ENCODE results near the gene MYO1E.
"Not testable (repeated sequence)": the region's sequence is repeated elsewhere in the genome, so short reads cannot be mapped to it uniquely, and the experiment has no call there.

Gene MYO1E

DNA sequence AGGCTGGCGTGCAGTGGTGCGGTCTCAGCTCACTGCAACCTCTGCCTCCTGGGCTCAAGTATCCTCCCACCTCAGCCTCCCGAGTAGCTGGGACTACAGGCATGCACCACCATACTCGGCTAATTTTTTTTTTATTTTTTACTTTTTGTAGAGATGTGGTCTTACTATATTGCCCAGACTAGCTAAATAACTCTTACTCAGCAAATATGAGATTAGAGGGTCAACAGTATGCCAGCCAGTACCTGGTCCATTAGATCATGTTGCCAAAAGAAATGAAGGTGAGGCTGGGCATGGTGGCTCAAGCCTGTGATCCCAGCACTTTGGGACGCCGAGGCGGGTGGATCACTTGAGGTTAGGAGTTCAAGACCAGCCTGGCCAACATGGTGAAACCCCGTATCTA lies 210.6 kb downstream of the MYO1E start:
- not testable (repeated sequence) for DNase-seq (ENCODE audit: low spot score)

DNA sequence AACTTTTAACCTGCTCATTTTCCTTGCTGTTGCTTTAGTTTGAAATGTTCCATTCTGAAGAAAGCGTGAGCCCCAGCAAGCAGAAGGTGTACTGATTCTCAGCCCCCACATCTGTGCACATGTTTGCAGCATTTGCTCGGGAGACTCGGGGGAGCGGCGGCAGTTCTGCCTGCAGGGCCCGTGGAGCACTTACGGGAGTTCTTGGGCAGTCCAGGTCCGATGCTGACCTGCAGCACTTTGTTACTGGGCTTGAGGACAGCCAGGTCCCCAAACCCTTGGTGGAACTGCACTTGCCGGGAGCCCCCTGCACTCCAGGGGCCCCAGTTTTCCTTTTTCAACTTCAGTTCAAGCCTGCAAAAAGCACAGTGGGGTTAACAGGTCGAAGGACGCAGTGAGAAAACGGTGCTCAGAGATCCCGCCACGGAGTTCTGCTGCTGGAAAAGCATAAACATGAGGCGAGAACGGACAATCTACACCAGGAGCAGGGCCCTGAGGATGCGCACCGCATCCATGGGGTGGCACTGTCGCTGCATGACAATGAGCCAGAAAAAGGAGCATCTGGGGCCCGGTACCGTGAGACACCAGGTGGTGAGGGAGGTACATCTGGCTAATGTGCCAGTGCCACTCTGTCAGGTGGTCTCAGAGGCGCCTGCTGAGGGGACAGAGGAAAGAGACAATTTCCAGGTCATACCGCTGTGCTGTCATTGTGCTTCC lies 211.6 kb downstream of the MYO1E start:
- no peak for DNase-seq (ENCODE audit: low spot score)

DNA sequence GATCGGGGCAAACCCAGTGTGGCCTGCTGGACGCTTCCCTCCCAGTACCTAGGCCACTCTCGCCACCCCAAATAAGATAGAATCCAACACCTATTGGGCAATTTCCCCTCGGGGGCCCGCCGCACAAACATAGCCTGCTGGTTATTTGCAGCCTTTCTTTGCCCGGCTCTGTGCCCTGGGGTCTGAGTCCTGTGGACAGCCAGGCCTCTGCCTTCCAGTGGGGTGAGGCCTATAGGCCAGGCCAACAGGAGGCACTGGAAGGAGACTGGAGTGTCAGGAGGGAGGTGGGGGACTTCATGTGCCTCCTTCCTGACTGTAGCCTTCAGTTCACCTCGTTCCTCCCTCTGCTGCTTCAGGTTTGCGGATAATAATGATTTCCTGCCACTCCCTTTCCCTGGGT lies 213.5 kb downstream of the MYO1E start:
- DNase-seq (ENCODE audit: low spot score): no peak

DNA sequence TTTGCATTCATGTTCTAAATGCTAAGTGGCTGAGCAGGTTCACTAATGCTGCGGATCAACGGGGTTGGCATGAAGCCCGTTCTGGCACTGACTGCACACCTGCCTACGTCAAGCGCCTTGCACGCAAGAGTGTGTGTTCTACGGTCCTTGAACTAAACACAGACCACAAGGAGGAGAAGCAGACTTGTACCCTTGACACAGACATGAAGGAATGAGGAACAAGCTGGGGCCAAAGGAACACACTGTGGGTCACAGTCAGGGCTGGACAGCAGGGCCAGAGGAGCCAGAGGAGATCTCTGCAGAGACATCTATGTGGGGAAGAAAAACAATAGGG lies 214.0 kb downstream of the MYO1E start:
- no peak for DNase-seq (ENCODE audit: low spot score)

DNA sequence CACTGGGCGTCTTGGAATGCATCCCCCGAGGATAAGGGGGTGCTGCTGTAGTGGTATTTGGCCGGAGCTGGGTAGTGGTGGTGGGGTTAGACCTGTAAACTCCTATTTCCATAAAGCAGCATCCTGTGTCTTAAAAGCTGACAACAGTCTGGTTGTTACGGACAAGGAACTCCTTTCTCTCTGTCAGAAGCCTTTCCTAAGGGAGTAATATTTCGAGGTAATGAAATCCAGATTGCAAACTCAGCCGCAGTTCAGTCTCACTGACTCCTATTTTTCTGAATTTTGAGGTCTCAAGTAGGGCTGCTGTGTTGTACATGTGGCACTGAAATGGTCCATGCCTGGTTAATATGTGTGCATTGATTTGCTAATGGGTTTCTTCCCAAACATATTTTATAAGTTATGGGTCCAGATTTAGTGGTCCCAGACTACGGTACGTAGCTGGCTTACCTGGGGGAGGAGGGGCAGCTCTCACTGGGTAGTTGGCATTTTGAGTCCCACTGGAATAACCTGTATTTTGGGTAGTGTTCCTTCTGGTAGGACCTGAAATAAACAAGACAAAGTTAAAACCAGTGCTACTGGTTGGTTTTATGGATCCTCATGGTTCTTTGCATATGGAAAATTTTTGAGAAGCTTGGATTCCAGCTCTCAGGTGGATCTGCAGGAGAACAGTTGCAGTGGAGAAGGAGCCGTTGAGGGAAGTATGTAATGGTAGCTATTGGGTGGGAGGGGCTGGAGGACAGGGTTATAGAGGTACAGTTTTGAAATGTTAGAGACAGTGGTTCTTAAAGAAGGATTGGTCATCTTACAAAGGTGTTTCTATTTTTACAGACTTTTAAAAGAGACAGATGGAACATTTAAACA lies 214.6 kb downstream of the MYO1E start:
- no peak for DNase-seq (ENCODE audit: low spot score)

DNA sequence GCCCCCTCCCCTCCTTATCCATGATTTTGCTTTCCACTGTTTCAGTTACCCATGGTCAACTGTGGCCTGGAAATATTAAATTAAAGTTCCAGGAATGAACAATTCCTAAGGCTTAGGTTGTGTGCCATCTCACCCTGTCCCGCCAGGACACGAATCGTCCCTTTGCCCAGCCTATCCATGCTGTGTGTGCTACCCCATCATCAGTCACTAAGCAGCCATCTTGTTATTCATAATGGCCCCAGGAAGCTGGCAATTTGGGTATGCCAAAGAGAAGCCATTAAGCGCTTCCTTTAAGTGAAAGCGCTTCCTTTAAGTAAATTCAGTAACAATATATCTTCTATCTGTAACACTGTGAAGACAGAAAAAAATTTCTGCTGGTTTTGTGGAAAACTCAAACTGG lies 215.3 kb downstream of the MYO1E start:
- no peak for DNase-seq (ENCODE audit: low spot score)

DNA sequence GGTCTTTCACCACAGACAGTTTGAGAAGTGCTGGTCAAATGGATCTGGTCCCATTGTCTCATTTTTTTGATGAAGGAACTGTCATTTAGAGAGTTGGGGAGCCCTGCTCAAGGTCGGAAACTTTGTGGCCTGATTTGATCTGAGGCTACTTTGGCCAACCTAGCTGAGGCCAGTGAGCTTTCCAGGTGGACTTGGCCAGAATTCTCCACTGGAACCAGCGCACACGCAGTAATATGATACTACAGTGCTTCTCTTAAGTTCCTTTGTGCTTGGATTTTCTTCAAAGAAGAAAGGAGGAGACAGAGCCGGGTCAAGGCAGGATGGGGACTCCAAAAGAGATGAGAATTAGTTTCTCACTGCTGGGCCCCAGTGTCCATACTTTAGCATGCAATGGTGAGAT lies 217.2 kb downstream of the MYO1E start:
- DNase-seq (ENCODE audit: low spot score): no peak

DNA sequence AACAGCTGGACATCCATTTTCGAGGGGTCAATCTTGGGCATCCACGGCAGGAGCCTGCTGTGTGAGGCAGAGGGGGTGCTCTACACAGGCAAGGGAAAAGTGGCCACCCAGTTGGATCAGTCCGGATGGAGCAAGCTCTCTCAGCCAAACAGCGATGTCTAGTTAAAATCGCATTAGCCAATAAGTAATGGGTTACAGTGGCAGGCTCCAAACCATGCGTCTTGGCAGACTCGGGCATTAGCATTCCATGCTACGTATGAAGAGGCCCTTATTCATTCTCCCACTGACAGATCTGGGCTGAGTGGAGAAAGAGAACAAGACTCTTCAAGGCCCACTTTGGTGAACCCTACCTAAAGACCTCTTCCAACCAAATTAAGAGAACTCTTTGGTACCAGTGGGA lies 218.4 kb downstream of the MYO1E start:
- DNase-seq (ENCODE audit: low spot score): no peak

DNA sequence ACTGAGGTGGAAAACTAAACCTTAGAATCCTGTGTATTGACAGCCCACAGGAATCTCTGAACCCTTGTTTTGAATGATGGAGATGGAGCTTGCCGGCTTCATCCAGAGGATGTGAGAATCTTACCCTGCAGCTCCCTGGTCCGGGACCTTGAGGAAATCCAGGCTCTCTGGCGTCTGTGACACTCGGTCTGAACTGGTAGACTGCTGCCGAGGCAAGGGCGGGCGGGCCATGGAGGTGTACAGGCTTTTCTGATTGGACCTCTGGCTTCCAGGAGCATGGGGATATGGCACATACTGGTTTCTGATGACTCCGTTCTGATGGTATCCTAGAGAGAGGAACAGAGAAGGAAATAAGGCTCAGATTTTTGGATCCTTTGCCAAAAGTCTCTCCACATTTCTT lies 219.2 kb downstream of the MYO1E start:
- no peak for DNase-seq (ENCODE audit: low spot score)

DNA sequence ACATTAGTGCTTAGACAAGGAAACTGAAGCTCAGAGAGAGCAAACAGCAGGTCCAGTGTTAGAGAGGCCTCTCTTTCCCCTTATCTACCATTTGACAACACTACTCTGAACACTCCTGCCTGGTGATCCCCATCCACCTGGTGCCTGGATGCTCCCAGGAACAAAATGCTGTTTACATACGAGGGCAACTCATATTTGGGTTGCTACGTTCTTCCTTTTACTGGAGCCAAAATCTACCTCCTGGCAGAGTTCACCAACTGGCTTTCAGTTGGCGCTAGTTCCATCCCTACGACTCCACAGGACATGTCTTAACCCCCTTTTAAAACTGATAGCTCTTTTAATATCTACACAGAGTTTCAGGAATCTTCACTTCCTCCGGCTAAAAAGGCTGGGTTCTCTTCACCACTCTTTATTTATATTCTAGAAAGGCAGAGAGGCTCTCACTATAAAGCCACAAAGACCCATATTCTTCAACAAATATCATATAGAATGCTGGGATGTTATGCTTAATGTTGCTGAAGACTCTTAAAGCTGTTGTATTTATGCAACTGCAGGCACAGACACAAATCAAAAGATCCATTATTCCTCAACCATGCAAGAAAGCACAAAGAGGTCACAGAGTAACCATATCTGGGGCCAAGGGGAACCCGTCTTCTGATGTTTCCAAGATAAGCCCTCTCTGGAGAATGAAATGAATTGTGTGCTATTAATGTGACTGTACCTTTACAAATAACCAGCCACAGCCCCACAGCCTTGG lies 219.8 kb downstream of the MYO1E start:
- no peak for DNase-seq (ENCODE audit: low spot score)

DNA sequence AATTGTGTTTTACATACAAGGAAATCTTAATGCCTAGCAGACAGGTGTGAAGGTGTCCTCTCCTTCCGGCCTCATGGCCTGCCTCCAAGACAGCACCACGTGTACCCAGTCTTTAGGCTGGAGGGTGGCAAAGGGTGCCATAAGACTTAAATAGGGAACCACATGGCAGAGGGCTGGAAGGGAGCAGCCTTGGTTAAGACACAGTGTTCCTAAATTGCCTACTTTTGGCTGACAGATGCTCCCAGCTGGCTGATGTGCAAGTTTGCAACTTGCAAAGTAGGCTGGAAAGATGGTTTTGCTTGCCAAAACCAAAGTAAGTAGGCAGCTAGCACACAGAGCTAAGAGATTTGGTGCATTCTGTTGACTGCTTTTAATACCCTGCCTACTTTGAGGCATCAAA lies 222.5 kb downstream of the MYO1E start:
- no peak for DNase-seq (ENCODE audit: low spot score)

DNA sequence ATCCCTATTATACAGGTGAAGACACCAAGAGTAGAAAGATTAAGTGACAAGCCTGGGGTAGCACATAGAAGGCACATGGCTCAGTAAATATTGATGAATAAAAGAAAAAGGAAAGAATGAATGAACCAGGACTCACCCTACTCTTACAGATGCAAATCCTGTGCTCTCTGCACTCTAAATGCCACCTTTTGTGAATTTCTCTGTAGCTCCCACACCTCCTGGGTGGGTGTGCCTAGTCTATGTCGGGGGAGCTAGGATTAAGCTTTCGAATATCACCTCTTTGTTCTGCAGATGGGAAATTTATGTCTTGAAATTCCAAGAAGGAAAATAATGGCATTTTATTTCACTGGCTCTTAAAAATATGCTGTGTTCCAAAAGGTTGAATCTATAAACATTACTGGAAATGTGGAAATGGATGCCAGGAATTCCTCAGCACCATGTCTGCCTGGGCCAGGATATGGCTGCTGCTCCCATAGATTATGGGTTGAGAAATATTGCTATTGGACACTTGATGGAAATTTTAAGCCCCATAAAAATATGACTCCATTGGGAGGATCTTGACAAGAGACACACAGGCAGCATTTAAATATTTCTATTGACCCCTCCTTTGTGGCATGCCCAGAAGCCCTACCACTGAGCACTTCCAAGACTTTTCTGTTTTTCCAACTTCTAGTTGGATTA lies 224.4 kb downstream of the MYO1E start:
- DNase-seq (ENCODE audit: low spot score): no peak

DNA sequence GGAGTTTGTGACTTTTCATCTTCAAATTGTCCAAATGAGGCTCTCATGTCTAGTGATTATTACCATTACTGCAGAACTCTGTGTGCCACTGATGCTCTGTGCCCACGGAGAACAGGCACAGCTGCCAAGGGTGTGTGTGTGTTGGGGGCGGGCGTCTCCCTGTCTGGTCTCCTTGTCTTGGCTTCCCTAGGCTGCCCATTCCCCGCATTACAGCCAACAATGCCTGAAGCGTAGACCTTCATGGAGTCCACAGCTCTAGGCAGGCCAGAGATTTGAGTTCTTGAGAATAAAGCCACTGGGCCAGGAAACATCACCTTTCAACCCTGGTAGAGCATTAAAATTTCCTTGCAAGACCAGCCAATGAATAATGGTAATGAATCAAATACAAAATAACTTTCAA lies 225.0 kb downstream of the MYO1E start:
- DNase-seq (ENCODE audit: low spot score): no peak

DNA sequence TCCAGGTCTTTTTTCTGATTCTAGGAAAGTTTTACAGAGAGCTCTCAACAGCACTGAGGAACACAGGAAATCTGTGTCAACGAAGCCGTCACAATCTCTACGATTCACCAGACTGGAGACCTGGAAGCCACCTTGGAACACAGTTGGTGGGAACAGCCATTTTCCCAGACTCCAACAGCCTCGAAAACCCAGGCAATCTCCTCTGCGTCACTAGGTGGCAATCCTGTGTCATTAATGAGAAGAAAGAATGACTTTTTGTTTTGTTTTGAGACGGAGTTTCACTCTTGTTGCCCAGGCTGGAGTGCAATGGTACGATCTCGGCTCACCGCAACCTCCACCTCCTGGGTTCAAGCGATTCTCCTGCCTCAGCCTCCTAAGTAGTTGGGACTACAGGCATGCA lies 228.1 kb downstream of the MYO1E start:
- DNase-seq (ENCODE audit: low spot score): not testable (repeated sequence)

DNA sequence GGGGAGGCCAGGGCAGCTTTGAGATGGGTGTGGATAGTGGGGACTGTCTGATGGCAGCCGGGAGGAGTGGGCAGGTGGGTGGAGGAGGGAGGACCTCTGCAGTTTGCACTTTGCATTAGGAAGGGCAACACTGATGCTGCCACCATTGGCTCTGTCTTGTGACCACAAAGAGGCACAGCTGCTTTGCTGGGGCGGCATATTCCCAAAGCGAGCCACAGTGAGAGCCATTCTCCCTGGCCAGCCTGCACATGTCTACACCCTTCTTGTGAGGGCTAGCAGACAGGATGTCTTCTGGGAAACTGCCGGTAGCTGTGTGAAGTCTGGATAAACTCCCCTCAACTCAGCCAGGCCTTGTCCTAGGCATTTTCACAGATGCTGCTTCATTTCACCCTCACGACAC lies 229.4 kb downstream of the MYO1E start:
- DNase-seq (ENCODE audit: low spot score): no peak

DNA sequence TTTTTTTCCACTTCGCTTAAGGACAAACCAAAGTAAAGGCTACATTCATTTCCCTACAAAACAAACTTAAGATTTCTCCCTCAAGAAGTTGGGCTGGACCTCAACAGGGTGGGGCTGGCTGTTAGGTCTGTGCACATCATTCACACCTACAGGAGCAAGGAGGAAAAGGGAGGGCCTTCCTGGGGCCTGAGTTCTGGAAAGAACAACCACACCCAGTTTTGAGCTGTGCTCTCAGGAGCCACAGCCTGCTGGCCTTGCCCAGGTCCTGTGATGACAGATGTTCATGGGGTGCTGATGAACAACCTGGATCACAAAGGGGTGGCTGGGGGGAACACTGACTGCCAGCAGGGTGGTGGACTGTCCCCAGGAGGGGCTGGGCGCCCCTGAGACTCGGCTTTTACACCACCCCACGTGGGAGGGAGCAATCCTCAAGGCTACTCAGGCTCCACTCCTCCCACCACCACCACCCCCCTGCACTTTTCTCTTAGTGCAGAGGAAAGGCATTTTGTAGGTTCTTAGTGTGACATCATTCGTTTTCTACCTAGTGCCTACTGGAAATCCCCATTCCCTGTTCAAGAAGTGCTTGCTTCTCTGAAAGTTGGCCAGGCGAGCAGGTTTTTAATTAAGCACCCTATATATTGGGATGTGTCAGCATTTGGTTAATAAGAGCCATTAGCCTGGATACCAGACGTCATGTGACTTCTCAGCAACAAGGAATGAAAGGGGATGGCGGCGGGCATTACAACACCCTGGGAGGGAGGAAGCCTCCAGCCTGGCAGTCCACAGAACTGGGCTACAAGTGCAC lies 232.0 kb downstream of the MYO1E start:
- DNase-seq (ENCODE audit: low spot score): no peak

DNA sequence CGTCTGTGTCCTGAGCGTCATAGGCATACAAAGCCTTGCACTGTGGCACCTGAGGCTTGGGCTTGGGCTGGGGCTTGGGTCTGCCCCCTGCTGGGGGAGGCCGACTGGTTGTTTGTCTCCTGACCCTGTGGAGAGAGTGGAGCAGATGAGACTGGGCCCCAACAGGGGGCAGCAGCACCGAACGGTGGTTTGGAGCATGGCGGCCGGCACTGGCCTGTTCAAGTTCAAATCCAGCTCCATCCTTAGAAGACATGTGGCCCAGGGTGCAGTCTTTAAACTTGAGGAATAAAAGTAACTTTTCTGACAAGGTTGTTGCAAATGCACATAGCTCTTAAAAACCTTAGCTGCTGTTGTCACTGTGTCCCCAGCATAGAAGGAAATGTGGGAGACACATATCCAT lies 234.4 kb downstream of the MYO1E start:
- DNase-seq (ENCODE audit: low spot score): peak; percentile 46

DNA sequence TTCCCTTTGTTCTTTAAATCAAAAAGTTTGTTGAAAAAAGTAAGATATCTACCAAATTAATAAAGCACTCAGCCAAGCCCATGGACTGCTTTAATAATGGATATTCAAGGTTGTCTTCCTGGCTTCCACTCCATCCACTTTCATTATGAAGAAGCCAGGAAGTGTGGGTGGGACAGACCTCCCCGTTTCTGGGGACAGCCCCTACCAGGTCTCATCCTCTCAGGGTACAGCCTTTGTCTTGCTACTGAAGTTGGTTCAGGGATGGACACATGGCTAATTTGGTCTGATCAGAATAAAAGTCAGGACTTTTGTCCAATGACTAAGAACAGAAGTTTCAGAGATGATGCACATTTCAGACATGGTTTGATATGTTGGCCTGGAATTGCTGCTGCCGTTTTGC lies 235.1 kb downstream of the MYO1E start:
- DNase-seq (ENCODE audit: low spot score): no peak

DNA sequence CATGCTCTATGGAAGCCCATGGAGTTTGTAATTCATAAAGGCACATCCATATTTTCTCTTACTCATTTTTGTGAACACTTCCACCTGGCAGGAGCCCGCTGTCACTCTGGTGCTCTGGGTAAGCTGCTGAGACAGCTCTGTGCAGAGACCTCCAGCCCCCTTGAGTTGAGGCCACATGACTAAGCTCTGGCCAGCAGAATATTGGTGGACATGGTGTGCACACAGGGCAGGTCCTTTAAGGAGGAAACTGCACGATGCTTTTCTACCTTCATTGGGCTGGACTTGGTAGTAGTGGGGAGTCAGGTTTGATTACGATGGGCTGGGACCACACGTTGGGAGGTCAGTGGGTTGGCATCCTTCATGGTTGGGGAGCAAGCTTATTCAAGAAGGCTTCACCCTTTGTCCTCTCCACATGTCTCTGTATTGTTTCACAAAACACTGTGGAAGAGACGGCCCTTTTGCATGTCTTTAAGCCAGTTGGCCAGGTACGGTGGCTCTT lies 238.7 kb downstream of the MYO1E start:
- no peak for DNase-seq (ENCODE audit: low spot score)

DNA sequence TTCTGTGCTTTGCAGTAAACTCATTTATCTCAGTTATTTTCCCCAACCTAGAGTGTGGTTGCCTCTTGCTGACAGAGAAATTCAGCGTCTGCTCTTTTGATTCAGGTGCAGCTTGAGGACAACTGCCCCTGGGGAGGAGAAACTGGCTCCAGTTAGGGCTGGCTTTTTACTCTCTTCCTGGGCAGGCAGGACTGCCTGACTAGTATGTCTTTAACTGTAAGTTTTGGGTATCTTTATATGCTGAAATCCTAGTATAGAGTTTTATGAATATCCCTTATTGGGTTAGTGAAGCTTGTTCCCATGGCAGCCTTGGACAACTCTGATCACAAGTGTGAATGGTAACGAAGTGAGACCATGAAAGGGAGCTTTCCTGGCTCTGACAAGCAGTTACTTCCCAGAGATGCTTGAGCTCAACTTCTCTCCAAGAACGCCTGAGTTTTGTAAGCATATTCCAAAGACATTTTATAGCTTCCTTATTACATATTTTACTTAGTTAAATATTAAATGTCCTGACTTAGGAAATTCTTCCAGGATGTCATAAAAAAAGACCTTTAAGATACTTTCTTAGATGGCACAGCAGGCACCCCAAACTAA lies 240.6 kb downstream of the MYO1E start:
- no peak for DNase-seq (ENCODE audit: low spot score)

DNA sequence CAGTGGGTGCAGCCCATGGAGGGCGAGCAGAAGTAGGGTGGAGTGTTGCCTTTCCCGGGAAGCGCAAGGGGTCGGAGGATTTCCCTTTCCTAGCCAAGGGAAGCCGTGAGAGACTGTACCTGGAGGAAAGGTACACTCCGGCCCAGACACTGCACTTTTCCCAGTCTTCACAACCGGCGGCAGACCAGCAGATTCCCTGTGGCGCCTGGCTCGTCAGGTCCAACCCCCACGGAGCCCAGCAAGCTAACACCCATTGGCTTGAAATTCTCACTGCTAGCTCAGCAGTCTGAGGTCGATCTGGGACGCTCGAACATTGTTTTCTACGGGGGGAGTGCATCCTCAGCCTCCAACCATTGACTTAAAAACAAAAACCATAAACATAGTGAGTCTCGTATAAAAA lies 241.2 kb downstream of the MYO1E start:
- no peak for DNase-seq (ENCODE audit: low spot score)
